ENCODE results near the gene ALG12.

DNA sequence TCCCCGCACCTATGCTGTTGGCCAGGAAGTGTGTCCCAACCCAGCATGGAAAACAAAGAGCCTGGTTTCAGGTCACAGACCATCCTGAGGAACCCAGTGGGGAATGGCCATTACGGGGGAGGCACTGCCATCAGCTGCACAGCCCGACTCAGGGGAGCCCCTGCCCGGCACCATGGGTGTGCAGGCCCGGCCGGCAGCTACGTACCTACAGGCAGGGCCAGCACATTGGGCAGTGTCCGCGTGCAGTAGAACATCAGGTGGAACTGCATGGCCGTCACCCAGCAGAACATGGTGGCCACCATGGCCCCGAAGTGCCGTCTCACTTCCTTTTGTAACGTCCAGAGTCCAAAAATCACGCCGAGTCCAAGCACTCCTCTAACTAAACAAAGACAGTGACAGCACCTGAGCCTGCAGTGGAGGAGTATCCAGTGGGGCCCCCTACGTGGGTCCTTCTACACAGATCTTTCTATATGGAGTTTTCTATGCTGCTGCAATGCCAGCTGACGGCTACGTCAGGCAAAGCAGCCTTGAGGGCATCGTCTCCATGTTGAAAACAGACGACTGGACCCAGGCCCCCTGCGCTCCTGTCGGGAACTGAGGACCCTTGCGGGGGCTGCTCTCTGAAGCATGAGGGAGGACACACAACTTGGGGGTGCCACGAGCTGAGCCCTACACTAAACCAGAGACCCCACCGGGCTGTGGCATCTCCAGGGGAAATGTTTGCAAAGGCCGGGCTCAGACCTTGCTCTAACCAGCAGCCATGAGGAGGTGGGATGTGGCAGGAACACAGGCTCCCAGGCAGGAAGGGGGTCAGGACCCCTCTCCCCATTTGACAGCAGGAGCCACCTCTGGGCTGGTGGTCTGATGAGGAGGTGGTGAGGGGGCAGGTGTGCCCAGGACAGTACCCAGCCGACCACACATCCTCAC is 7.7 kb downstream of the ALG12 start:
- TF ChIP-seq POLR2A (IDR thresholded peaks at IDR 0.05; ENCODE audit: borderline replicate concordance, extremely low read depth, insufficient read depth, insufficient read length) (no peak), EGR1 (IDR thresholded peaks at IDR 0.05; ENCODE audit: low read depth) (no peak), EZH2phosphoT487 (IDR thresholded peaks at IDR 0.05; ENCODE audit: borderline replicate concordance) (no peak), RAD21 (IDR thresholded peaks at IDR 0.05; ENCODE audit: low read depth) (no peak), CEBPB (IDR thresholded peaks at IDR 0.05; ENCODE audit: low read depth) (no peak)
- TF ChIP-seq, protein P1, sequence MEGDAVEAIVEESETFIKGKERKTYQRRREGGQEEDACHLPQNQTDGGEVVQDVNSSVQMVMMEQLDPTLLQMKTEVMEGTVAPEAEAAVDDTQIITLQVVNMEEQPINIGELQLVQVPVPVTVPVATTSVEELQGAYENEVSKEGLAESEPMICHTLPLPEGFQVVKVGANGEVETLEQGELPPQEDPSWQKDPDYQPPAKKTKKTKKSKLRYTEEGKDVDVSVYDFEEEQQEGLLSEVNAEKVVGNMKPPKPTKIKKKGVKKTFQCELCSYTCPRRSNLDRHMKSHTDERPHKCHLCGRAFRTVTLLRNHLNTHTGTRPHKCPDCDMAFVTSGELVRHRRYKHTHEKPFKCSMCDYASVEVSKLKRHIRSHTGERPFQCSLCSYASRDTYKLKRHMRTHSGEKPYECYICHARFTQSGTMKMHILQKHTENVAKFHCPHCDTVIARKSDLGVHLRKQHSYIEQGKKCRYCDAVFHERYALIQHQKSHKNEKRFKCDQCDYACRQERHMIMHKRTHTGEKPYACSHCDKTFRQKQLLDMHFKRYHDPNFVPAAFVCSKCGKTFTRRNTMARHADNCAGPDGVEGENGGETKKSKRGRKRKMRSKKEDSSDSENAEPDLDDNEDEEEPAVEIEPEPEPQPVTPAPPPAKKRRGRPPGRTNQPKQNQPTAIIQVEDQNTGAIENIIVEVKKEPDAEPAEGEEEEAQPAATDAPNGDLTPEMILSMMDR (IDR thresholded peaks at IDR 0.05 in 2 of 3, conservative IDR thresholded peaks at IDR 0.05 in 1 of 3; ENCODE audit: borderline replicate concordance in 1 of 3, insufficient read depth in 1 of 3, low read depth in 2 of 3, low read length in 2 of 3) = no peak
- TF ChIP-seq, protein P2, sequence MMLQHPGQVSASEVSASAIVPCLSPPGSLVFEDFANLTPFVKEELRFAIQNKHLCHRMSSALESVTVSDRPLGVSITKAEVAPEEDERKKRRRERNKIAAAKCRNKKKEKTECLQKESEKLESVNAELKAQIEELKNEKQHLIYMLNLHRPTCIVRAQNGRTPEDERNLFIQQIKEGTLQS (IDR thresholded peaks at IDR 0.05) = no peak
